ENCODE measurements around the gene OCA2.

DNA sequence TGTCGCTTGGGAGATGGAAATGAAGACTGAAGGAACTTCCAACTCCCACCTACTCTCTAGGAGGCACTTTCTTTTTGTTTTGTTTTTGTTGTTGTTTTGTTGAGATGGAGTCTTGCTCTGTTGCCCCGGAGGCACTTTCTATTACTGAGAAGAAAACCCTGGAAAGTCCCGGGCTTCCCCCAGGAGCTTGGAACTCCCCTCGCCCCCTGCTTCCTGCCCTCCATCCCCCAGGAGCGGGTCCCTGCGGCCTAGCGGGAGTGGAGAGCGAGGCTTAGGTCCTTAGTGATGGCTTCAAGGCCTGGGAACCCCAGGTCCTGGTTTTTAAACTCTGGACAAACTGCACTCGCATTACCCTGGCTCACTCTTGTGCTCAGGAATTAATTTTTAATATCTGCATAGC lies 195.7 kb downstream of the OCA2 start:
- TF ChIP-seq EZH2 (IDR thresholded peaks at IDR 0.05; ENCODE audit: insufficient read depth, poor library complexity, severe bottlenecking) = no peak
- no peak for TF ChIP-seq EZH2phosphoT487 (IDR thresholded peaks at IDR 0.05; ENCODE audit: insufficient read depth, low read depth)

Data from GM23248 (cell line).